Upper lobe of left lung (tissue), 4 donors: Measurements from ENCODE around the gene RNF4.
"Not testable (repeated sequence)": the region's sequence is repeated elsewhere in the genome, so short reads cannot be mapped to it uniquely, and the experiment has no call there.

Source experiments
- POLR2AphosphoS5 ChIP-seq, 2 donors: sonication (generic); formaldehyde crosslinking; IDR thresholded peaks; one replicate each; pipeline ENCODE4 v1.5.1; 2017; ENCODE audit warnings: antibody characterized with exemption in 2 of 2
- TF ChIP-seq, protein P1 (sequence below), 6 experiments: fragments of 450-650 bp in 4 of 6; fragments of 200-600 bp in 2 of 6; sonication (generic) in 2 of 6; IDR thresholded peaks; one replicate each; pipeline ENCODE4 v1.5.1; 2016 to 2019; ENCODE audit warnings: antibody characterized with exemption in 6 of 6

DNA sequence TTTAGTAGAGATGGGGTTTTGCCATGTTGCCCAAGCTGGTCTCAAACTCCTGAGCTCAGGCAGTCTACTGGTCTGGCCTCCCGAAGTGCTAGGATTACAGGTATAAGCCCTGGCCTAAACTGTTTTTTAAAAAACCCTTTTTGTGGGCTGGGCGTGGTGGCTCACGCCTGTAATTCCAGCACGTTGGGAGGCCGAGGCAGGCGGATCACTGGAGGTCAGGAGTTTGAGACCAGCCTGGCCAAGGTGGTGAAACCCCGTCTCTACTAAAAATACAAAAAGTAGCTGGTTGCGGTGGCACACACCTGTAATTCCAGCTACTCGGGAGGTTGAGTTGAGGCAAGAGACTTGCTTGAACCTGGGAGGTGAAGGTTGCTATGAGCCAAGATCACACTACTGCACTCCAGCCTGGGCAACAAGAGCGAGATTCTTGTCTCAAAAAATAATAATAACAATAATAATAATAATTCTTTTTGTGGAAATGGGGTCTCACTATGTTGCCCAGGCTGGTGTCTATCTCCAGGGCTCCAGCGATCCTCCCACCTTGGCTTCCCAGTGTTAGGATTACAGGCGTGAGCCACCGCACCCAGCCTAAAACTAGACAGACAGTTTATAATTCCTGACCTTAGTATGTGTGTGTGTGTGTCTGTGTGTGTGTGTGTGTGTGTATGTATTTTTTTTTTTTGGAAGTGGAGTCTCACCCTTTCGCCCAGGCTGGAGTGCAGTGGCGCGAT, 78.2 kb downstream of the RNF4 start:
- TF ChIP-seq, protein P1, sequence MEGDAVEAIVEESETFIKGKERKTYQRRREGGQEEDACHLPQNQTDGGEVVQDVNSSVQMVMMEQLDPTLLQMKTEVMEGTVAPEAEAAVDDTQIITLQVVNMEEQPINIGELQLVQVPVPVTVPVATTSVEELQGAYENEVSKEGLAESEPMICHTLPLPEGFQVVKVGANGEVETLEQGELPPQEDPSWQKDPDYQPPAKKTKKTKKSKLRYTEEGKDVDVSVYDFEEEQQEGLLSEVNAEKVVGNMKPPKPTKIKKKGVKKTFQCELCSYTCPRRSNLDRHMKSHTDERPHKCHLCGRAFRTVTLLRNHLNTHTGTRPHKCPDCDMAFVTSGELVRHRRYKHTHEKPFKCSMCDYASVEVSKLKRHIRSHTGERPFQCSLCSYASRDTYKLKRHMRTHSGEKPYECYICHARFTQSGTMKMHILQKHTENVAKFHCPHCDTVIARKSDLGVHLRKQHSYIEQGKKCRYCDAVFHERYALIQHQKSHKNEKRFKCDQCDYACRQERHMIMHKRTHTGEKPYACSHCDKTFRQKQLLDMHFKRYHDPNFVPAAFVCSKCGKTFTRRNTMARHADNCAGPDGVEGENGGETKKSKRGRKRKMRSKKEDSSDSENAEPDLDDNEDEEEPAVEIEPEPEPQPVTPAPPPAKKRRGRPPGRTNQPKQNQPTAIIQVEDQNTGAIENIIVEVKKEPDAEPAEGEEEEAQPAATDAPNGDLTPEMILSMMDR (IDR thresholded peaks at IDR 0.05): not testable (repeated sequence)
- TF ChIP-seq POLR2AphosphoS5 (IDR thresholded peaks at IDR 0.05): not testable (repeated sequence)
